Esophagus (tissue), 2 donors: ENCODE data around the gene NPM1. TPM values are rescaled to one million over a fixed set of nuclear protein-coding genes. Genes with fewer than 3 reads are reported as not detected.

ENCODE experiments used
- H3K27ac ChIP-seq, 2 donors: one replicate each; pipeline ENCODE4 v1.5.1; 2013; ENCODE audit warnings: low read depth in 2 of 2, mild to moderate bottlenecking in 2 of 2, inconsistent platforms in 1 of 2, low read length in 1 of 2, moderate library complexity in 1 of 2
- H3K27me3 ChIP-seq, 2 donors: one replicate each; pipeline ENCODE4 v1.6.1; 2013; ENCODE audit warnings: low read length in 2 of 2, control low read depth in 1 of 2, mild to moderate bottlenecking in 1 of 2; ENCODE audit not compliant: insufficient read depth in 2 of 2, control insufficient read depth in 1 of 2
- H3K36me3 ChIP-seq, 2 donors: one replicate each; pipeline ENCODE4 v1.6.1; 2013; ENCODE audit warnings: low read length in 1 of 2; ENCODE audit not compliant: control insufficient read depth in 2 of 2, insufficient read depth in 2 of 2
- H3K4me1 ChIP-seq, 2 donors: one replicate each; pipeline ENCODE4 v1.6.1; 2013; ENCODE audit warnings: low read length in 1 of 2; ENCODE audit not compliant: control insufficient read depth in 2 of 2, insufficient read depth in 2 of 2
- H3K4me3 ChIP-seq, 2 donors: one replicate each; pipeline ENCODE4 v1.5.1; 2013; ENCODE audit warnings: low read length in 2 of 2, mild to moderate bottlenecking in 2 of 2, low read depth in 1 of 2, moderate library complexity in 1 of 2
- H3K9me3 ChIP-seq, 2 donors: one replicate each; pipeline ENCODE4 v1.6.1; 2013; ENCODE audit warnings: mild to moderate bottlenecking in 2 of 2, low read depth in 1 of 2, low read length in 1 of 2, moderate library complexity in 1 of 2; ENCODE audit not compliant: control insufficient read depth in 2 of 2, insufficient read depth in 1 of 2
- WGBS, 2 donors: extraction: QIAGEN DNeasy Blood & Tissue Kit; methylation state at CpG; one replicate each; pipeline ENCODE4 v1.1.7; 2013; 5-methylcytosine and 5-hydroxymethylcytosine counted together
- polyA plus RNA-seq, 2 donors: library from polyadenylated mRNA; stranded (reverse); fragments of 200-250 nt; gene quantifications; one replicate each; pipeline ENCODE4 v1.2.3, GENCODE V29; 2013
- donor health status: healthy with polysubstance abuse.
- donor health status: Bipolar disorder and iron deficiency.

Gene NPM1
- polyA plus RNA-seq, 2 donors = 800 to 2,525 TPM

GRCh38 chr5:171433352-171433698 lies 45.7 kb downstream of the NPM1 start:
- Histone ChIP-seq H3K4me3 (no peak overlapping the region), H3K4me1 (no peaks in the 10 kb centered on the region), H3K36me3 (no peaks in the 10 kb centered on the region), H3K27me3 (no peaks in the 10 kb centered on the region), H3K9me3 (no peaks in the 10 kb centered on the region), H3K27ac (no peak overlapping the region)
- WGBS, 2 donors = 66 to 68% methylated on average over 6 of the region's 6 CpGs

- no peak overlapping the region for H3K27ac ChIP-seq
Measured at GRCh38 chr5:171433982-171434676, 46.5 kb downstream of the NPM1 start.

GRCh38 chr5:171434874-171435273 lies 47.2 kb downstream of the NPM1 start:
- H3K27ac ChIP-seq = no peak overlapping the region
- no peak overlapping the region for H3K4me3 ChIP-seq
- no peaks in the 10 kb centered on the region for H3K36me3 ChIP-seq
- no peaks in the 10 kb centered on the region for H3K4me1 ChIP-seq
- H3K9me3 ChIP-seq = no peaks in the 10 kb centered on the region
- no peaks in the 10 kb centered on the region for H3K27me3 ChIP-seq
- 91 to 95% methylated on average over 4 of the region's 4 CpGs for WGBS, 2 donors

More at GRCh38 chr5:171433982-171434676, 46.5 kb downstream of the NPM1 start:
- H3K27me3 ChIP-seq = no peaks in the 10 kb centered on the region
- no peaks in the 10 kb centered on the region for H3K4me1 ChIP-seq
- H3K4me3 ChIP-seq = no peak overlapping the region
- whole genome bisulfite sequencing, 2 donors = 88 to 90% methylated on average over 5 of the region's 5 CpGs
- H3K36me3 ChIP-seq = no peaks in the 10 kb centered on the region
- H3K9me3 ChIP-seq = no peaks in the 10 kb centered on the region

- Histone ChIP-seq H3K36me3 (no peaks in the 10 kb centered on the region), H3K4me3 (no peak overlapping the region), H3K4me1 (no peaks in the 10 kb centered on the region), H3K9me3 (no peaks in the 10 kb centered on the region), H3K27ac (no peak overlapping the region), H3K27me3 (no peaks in the 10 kb centered on the region)
- WGBS, 2 donors = 94 to 98% methylated on average over 20 of the region's 20 CpGs
Measured at GRCh38 chr5:171435908-171436307, 48.3 kb downstream of the NPM1 start.

- H3K36me3 ChIP-seq = no peaks in the 10 kb centered on the region
- no peak overlapping the region for H3K27ac ChIP-seq
- H3K27me3 ChIP-seq = no peaks in the 10 kb centered on the region
- H3K4me1 ChIP-seq = no peaks in the 10 kb centered on the region
- WGBS, 2 donors = 67 to 78% methylated on average over 13 of the region's 13 CpGs
- no peak overlapping the region for H3K4me3 ChIP-seq
- H3K9me3 ChIP-seq = no peaks in the 10 kb centered on the region
Measured at GRCh38 chr5:171436804-171437285, 49.2 kb downstream of the NPM1 start.

GRCh38 chr5:171437286-171437821 lies 49.7 kb downstream of the NPM1 start:
- Histone ChIP-seq H3K27me3 (no peaks in the 10 kb centered on the region), H3K4me1 (no peaks in the 10 kb centered on the region), H3K27ac (no peak overlapping the region), H3K9me3 (no peaks in the 10 kb centered on the region), H3K36me3 (no peaks in the 10 kb centered on the region), H3K4me3 (no peak overlapping the region)
- 60 to 74% methylated on average over 13 to 14 of the region's 14 CpGs for WGBS, 2 donors

- 70 to 87% methylated on average over 4 of the region's 4 CpGs for WGBS, 2 donors
- H3K4me1 ChIP-seq = no peaks in the 10 kb centered on the region
Measured at GRCh38 chr5:171438738-171439137, 51.1 kb downstream of the NPM1 start.

GRCh38 chr5:171441246-171441791 lies 53.7 kb downstream of the NPM1 start:
- Histone ChIP-seq H3K4me3 (no peak overlapping the region), H3K36me3 (no peaks in the 10 kb centered on the region), H3K4me1 (no peaks in the 10 kb centered on the region), H3K9me3 (no peaks in the 10 kb centered on the region), H3K27ac (no peak overlapping the region), H3K27me3 (no peaks in the 10 kb centered on the region)
- WGBS, 2 donors = 90 to 93% methylated on average over 14 of the region's 14 CpGs

More at GRCh38 chr5:171438738-171439137, 51.1 kb downstream of the NPM1 start:
- H3K9me3 ChIP-seq = no peaks in the 10 kb centered on the region
- no peak overlapping the region for H3K4me3 ChIP-seq
- no peaks in the 10 kb centered on the region for H3K27me3 ChIP-seq
- H3K36me3 ChIP-seq = no peaks in the 10 kb centered on the region
- no peak overlapping the region for H3K27ac ChIP-seq

GRCh38 chr5:171442287-171443042 lies 54.8 kb downstream of the NPM1 start:
- WGBS, 2 donors = 61 to 67% methylated on average over 13 of the region's 13 CpGs
- Histone ChIP-seq H3K27me3 (no peaks in the 10 kb centered on the region), H3K4me3 (no peak overlapping the region), H3K36me3 (no peaks in the 10 kb centered on the region), H3K27ac (no peak overlapping the region), H3K9me3 (no peaks in the 10 kb centered on the region), H3K4me1 (no peaks in the 10 kb centered on the region)
